HTR-8/SVneo (cell line): ENCODE data around the gene ETS1.

Experiments
- DNase-seq: peaks from one replicate; pipeline ENCODE4 v3.0.0; 2011; ENCODE audit warnings: low spot score, mixed read lengths; ENCODE audit not compliant: insufficient read length
- FAIRE-seq: peaks from 2 replicates; lab custom pipeline; 2011; peaks lifted over from hg19 to GRCh38; lab: Jason Lieb, UNC

ETS1 gene

DNA sequence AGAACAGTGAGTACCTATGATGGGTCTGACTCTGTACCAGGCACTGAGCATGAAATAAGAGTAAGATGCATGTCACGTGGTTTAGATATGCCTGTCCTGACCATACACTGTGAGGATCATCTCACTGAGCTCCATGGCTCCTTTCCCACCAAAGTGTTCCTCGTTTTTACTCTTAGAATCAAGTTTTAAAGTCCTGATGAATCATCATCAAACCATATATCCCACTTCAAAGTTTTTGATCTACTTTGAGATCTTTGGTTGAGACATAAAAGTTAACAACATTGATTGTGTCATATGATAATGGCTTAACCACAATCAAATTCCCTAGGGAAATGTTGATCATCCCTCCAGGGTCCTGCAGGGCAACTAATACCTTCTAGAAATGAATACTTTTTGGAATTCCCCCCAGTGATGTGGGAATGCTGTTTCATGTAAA is 12.8 kb downstream of the ETS1 start:
- FAIRE-seq (no peak), DNase-seq (no peak)

DNA sequence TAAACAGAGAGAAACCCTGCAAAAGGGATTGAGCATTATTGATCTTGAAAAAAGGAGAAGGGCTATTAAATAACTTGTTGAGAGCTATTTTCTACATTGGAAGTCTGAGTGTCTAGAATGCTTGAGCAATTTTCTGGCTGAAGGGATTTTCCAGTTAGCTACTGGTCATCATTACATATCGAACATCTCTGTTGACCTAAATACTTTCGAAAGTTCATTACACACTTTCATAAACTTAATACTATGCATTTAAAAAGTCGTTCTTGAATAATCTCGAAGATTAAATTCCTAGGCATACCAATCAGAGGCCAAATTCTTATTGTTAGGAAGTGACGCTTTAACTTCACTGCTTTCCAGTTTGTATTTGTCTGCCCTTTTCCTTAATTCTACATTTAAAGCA is 13.7 kb downstream of the ETS1 start:
- FAIRE-seq: no peak
- DNase-seq: no peak

DNA sequence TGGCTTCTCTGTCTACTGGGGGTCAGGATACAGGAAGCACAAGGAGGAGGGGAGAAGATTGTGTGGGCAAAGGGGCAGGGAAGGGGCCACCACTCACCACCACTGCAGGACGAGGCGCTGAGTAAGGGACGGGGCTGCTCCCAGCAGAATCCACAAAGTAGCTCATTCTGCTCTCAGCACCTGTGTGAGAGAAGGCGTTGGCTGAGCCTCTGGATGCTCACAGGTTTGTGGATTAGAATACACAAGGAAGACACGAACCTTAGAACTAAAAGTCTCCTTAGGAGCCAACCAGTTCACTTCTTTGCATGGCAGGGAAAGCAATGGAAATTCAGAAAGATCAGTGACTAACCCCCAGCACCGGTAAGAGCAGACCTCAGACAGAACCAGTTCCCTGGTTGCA is 14.4 kb downstream of the ETS1 start:
- DNase-seq: no peak
- no peak for FAIRE-seq

DNA sequence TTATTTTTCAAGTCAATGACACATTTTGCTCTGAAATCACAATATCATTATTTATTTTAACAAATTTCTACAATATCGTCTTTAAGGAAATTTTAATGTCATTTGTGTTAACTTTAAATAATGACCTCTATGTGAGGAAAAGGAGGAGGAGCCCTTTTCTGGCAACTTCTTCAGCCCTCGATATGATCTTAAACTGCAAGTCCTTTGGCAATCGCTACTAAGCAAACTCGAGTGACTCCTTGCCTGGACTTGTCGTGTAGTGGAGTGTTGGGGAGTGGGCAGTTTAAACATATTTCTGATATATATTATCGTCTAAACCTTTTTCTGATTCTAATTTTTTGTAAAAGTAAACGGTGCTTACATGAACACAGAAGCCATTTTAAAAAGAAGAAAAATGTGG is 16.7 kb downstream of the ETS1 start:
- DNase-seq (no peak), FAIRE-seq (no peak)

DNA sequence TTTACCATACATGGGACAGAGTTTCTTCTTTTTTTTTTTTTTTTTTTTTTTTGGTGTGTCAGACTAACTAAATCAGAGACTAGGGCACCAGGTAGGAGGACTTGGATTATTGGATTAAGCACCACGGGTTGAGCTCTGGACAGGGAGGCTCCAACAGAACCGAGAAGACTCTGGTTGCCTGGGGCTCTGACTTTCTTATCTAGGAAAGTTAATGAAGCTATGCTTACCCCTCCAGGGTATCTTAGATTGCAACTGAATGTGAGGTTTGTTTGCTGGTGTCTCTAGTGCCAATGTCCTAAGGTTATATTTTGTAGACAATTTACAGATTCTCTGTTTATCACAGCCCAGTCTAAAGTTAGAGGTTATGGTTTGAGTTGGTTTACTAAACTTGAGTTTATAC is 18.1 kb downstream of the ETS1 start:
- DNase-seq: no peak
- no peak for FAIRE-seq

DNA sequence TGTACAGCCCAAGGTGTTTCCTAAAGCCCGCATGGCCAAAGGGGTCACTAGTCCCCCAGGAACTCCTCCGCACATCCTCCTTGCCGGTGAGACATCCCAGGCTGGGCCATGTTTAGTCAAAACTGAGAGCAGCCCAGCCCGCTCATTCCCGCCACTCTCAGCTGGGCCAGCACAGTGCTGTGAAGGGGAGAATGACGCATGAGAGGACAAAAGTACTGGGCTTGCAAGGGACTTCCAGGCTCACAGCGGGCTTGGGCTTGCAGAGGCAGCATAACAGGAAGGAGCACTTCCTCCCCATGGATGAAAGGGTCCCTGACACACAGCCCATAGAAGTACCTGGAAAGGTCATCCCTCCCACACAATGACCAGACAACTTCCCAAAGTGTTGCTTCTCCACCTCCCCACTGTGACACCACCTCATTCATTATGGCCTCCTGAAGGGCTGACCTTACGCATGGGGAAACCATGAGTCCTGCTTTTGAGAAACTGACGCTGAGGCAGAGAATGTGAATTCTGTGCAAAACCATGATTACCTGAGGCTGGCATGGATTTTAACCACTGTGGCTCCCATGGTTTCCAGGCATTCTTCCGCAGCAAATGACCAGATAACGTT is 19.1 kb downstream of the ETS1 start:
- DNase-seq (no peak), FAIRE-seq (no peak)

DNA sequence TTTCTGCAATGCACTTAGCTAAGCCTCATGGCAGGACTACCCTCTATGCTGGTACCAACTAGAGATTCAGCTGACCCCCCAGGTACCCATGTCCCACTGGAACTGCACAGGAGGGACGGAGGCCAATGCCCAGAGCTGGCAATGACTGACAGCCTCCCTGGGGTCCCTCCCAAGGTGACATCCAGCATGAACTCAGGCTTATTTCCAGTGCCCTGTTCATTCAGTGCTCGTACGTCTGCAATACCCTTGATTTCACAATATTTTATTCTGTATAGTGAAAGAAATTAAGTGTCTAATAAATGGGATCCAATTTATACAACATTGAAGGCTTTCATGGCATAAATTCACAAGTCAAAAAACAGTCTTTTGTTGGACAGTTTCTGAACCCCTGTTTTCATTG is 20.2 kb downstream of the ETS1 start:
- FAIRE-seq (no peak), DNase-seq (no peak)

DNA sequence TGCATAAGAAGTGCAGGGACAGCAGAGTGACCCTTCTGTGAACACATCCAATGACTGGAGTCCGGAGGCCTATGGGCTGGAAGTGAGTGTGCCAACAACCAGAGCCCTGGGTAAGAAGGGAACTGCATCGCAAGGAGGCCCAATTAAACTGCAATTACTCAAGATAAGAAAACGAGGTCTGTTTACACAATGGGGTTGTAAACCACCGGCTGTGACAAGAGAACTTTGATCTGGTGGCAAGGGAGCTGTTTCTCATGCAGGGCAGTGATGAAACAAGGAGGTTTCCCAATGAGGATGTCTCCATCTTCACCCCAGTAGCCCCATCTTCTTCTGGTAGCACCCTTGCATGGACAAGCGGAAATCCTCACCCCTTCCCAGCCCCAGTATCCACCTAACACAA is 21.5 kb downstream of the ETS1 start:
- DNase-seq (no peak), FAIRE-seq (no peak)

DNA sequence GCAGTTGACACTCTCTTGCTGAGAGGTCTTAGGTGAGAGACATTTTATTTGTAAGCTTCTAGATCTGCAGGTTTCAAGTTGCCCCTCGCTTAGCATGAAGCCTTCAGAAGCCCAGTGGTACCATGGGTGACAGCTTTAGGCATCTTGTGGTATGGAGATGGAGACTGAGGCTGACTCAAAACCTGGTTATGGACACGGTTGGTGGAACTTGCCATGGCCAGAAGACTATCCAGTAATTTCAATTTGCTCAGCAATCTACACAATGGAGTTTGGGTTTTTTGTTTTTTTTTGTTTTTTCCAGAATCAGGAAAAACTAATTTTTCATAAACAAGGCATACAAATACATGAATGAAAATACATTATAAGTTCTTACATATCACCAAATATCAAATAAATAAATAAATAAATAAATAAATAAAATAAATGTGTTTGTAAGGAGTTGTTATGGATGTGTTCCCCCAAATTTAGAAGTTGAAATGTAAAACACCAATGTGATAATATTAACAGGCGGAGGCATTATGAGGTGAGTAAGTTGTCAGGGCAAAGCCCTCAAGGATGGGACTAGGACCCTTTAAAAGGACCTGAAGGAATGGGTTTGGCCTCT is 22.6 kb downstream of the ETS1 start:
- DNase-seq (no peak), FAIRE-seq (no peak)

DNA sequence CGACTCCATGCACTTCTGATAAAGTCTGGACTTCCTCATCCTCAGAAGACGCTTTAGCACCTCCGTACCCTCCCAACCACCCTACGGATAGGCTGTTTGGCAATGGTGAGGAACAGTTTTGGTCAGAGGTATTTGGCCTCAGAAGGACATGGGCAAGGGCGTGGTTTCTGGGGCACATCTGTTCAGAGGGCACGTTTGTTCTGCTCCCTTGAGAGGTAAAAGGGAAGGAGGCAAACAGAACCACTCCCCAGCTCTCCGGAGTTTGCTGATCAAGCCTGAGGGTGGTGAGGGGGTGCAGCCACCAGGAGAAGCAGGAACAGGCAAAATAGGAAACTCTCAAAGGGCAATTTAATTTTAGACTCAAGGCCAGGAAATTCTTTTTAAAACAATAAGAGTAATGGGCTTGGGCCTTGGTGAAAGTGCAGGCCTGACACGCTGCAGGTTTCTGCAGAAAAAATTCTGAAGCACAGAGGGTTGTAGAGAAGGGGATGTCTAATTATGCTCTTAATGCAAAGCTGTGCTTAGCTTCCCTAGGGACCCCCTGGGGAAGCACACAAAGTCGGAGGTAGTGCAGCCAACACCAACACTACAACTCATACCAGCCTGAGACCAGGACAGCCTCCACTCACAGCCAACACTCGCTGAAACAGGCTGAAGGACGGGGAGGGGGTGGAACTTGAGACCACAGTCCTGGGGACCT is 23.3 kb downstream of the ETS1 start:
- no peak for FAIRE-seq
- no peak for DNase-seq

DNA sequence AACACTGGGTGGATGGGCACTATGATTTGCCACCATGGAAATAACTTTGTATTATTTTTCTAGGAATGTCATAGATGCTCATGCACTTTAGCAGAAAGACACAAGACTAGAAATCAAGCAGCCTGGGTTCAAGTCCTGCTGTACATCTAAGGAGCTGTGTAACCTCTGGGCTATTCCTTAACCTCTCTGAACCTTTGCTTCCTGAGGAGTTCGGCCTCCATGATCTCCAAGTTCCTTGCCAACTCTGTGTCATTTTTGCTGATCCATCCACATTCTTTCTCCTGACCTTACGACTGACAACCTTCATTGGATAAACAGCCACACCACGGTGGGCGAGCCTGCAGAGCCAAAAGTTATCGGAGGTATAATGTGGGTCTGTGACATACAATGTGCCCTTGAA is 24.1 kb downstream of the ETS1 start:
- no peak for FAIRE-seq

DNA sequence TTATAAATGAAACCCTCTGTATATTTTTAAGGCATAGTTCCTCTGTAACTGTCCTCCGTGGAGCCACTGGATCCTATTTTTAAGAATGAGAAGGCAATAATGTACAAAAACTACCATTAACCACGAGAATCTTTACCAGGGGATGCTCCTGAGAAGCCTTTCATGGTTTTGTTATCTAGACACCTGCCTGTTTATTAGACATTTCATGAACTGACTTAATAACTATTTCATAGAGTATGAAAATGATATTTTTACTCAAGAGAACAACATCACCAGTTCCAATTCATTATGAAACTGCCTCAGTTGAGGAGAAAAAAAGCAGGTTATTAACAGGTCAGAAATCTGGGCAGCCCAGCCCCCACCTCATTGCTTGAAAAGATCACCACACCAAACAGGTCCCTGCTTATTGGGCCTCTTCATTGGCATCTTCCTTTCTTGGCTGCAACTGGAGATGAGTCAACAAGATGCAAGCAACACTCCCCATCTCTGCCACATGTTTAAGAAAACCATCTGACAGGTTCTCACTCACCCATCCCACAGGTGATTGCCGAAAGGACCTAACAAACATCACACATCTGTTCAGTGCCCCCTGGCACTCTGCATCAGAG is 27.8 kb downstream of the ETS1 start:
- DNase-seq: no peak
- no peak for FAIRE-seq

More for the DNA sequence above, 24.1 kb downstream of the ETS1 start:
- DNase-seq: no peak

DNA sequence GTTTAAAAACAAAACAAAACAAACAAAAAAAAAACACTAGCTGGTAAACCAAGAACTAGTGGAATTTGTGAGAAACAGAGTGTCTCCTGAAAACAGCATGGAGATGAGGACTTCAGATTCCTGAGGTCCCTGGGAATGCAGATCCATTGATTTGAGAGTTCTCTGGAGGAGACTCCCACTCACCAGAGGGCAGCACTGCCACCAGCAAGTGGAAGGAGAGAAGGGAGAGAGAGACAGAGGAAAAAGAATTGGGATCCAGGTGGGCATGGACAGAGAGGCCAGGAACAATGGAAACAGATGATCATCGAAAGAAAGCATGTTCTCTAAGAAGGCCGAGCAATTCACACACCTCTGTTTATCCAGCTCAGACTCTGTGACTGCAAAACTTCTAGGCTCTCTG is 31.8 kb downstream of the ETS1 start:
- no peak for FAIRE-seq
- DNase-seq: no peak

DNA sequence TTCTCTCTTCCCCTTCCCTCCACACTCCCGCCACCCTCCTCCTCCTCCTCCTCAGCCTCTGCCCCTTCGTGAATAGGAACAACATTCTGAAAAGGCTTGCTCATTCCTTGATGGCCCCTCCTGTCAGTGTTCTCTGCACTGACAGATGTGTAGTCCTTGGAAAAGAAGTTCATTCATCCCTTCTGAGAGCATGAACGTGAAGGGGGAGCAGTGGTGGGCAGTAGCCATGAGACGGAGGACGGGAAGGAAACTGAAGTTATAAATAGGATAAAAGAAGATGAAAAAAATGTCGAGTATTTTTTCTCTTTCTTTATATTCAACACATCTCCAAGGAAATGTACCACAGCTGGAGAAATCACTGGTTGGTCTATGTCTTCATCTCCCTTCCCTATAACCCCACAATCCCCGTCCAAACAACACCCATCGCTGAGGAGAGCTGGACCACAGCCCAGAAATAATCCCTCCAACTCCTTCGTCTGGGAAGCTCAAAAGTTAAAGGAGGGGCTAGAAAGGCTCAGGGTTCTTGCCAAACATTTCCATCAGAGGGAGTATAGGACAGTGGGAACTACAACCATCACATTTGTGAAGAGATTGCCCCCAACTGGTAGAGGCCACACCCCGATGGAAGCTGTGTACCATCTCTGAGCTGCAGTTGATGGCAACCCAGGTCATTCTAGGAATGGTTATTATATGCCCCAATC is 33.5 kb downstream of the ETS1 start:
- DNase-seq (peak; percentile 38), FAIRE-seq (peak; percentile 36)

DNA sequence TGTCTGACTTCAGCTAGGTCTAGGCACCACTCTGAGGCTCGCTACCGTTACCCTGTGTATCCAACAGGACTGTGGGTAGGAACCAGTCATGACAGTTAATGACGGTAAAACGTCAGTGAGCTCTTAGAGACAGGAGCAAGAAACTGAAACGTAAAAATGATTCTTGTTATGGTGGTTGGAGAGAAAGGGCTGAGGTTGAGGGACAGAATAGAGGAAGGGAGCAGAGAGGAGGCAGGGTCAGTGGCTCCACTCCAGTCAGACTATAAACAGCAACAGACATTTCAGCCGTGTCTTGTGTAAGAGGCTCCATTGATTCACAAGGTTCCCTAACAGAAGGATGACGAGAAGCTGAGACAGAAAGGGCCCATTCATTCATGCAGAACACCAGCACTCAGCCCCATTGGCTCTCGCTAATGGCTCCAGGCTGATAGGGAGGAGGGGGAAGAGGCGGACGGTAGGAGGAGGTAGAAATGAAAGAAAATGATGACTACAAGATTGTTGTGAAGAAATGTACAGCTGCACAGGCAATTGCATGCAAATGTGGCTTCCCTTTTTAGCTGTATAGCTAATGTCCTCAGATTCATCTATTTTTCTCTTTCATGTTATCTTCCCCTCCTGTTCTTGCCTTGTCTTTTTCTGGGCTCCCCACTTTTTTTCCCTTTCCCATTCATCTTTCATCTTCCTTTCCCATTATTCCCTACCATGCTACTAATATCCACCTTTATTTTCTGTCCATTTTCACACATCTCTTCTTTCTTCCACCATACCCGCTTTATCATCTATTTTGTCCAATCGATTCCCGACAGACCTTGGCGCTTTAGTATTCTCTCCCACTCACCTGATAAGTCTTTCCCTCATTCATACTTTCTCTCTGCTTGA is 34.3 kb downstream of the ETS1 start:
- FAIRE-seq: no peak

DNA sequence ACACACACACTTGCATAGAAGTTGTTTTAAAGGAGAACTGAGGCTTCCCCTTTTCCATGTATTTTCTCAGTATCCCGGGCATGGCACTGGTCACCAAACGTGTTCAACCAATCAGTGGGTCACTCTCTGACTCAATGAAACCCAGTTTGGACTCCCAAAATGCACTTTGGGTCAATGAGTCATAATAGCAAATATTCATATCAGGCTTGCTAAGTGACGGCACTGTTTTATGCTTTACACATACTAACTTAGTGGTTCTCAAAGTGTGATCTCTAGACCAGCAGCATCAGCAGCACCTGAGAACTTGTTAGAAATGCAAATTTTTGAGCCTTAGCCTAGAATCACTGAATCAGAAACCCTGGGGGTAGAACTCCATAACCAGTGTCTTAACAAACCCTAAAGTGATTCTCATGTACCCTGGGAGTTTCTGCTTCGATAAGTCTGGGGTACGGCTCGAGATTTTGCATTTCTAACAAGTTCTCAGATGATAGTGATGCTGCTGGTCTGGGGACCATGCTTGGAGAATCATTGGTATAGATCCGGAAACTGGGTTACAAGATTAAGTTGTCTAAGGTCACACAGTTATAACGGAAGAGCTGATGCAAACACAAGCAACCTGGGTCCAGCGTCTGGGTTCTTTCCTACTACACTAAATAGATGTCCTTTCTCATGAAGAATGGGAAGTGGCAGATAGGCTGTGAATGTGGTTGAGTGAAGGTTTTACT is 35.6 kb downstream of the ETS1 start:
- DNase-seq: no peak
- FAIRE-seq: no peak

More for the DNA sequence above, 34.3 kb downstream of the ETS1 start:
- DNase-seq: no peak

DNA sequence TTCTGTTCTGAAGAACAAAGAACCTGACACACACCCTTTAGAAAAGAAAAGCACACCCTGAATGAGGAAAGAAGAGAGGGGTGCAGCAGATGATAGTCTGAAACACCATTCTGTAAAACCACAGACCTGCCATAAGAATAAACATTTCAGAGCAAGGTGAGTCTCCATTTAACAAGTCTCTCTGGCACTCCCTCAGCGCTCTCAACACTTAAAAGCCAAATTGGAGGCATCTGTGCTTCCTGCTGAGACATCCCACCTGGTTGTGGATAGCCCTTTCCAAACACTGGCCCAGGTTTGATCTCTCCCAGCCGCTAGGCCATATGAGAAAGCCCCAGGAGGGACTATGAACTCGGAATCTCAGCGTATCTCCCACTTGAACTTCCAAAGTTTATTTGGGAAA is 36.3 kb downstream of the ETS1 start:
- no peak for FAIRE-seq
- DNase-seq: no peak

DNA sequence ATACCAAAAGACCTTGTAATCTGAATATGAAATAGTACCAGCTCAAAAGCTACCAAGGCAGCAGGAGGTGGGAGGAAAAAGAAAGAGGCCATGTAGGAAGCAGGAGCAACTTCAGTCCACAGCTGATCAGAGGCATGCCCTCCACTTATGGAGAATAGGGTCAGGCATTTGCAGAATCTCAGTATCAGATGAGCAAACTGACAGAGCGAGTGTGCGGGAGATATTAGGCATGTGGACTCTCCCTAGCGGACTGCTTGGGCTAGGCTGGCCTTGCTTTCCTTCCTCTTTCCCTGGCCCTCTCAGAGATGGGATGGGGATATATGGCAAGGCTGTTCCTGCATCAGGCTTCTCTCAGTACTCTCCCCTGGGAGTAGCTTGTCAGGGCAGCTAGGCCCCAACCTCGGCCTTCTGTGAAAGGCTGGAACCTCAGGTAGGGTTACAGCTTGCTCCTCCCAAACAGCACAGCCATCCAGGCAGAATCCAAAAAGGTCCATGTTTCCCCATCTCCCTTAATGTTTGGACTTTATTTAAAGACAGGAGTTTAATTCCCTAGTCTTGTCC is 37.0 kb downstream of the ETS1 start:
- no peak for FAIRE-seq
- DNase-seq: no peak
